Naive B cell (primary cell): ENCODE results near the gene CRADD. TPM values are rescaled to one million over a fixed set of nuclear protein-coding genes. Genes with fewer than 3 reads are reported as not detected.

Experiments
- ATAC-seq, 2 donors: fragments of 150-1000 bp; cut with Tn5 transposase; 2 replicates each; pipeline ENCODE4 v1.10.0; 2021; ENCODE audit warnings: low read depth in 2 of 2, mild to moderate bottlenecking in 2 of 2, moderate library complexity in 2 of 2
- DNase-seq: peaks from one replicate; pipeline ENCODE4 v3.0.0; 2022
- H3K27ac Mint-ChIP-seq, 6 donors: one replicate each; pipeline ENCODE4 v1.8.0; 2020 to 2022; ENCODE audit warnings: mild to moderate bottlenecking in 6 of 6, mixed read lengths in 6 of 6, moderate library complexity in 5 of 6, inconsistent platforms in 2 of 6
- H3K27me3 Mint-ChIP-seq, 3 donors: one replicate each; pipeline ENCODE4 v1.8.0; 2021 to 2022; ENCODE audit warnings: mixed read lengths in 3 of 3, mild to moderate bottlenecking in 1 of 3
- H3K36me3 Mint-ChIP-seq, 2 donors: one replicate each; pipeline ENCODE4 v1.8.0; 2020 to 2022; ENCODE audit warnings: mixed read lengths in 2 of 2, inconsistent platforms in 1 of 2, mild to moderate bottlenecking in 1 of 2
- H3K4me1 Mint-ChIP-seq, 3 donors: one replicate each; pipeline ENCODE4 v1.8.0; 2020 to 2022; ENCODE audit warnings: mixed read lengths in 3 of 3, inconsistent platforms in 1 of 3, mild to moderate bottlenecking in 1 of 3, moderate library complexity in 1 of 3
- H3K4me3 Mint-ChIP-seq, 8 donors: one replicate each; pipeline ENCODE4 v1.8.0; 2020 to 2022; ENCODE audit warnings: mild to moderate bottlenecking in 8 of 8, mixed read lengths in 8 of 8, moderate library complexity in 8 of 8, inconsistent platforms in 2 of 8
- H3K9me3 Mint-ChIP-seq, 7 donors: one replicate each; pipeline ENCODE4 v1.8.0; 2020 to 2022; ENCODE audit warnings: mixed read lengths in 7 of 7, mild to moderate bottlenecking in 5 of 7, inconsistent platforms in 2 of 7, moderate library complexity in 1 of 7
- polyA plus RNA-seq, 6 donors: library from polyadenylated mRNA; unstranded; fragments of 300-500 nt; fragmentation: Illumina TruSeq; gene quantifications; one replicate each; pipeline ENCODE4 v1.2.3, GENCODE V29; 2021; ENCODE audit warnings: low read depth in 6 of 6

CRADD gene
- polyA plus RNA-seq, 6 donors from 2014 or later, result 11.1 to 21.1 (median 11.1) TPM

- peaks cover 0 to 7% of the 10 kb centered on the region in 2 donors for H3K36me3 Mint-ChIP-seq
- H3K4me1 Mint-ChIP-seq, result no peaks in the 10 kb centered on the region
- peaks cover 0 to 4% (median 0%) of the 10 kb centered on the region in 7 donors for H3K9me3 Mint-ChIP-seq
- no peak overlapping the region for H3K27ac Mint-ChIP-seq
- peaks cover 0 to 7% (median 0%) of the 10 kb centered on the region in 3 donors for H3K27me3 Mint-ChIP-seq
- ATAC-seq, result no peak
- DNase-seq, result no peak
- no peak overlapping the region for H3K4me3 Mint-ChIP-seq
Measured at GRCh38 chr12:93657071-93657470, 20.1 kb upstream of the CRADD start.

GRCh38 chr12:93661021-93661420 lies 16.2 kb upstream of the CRADD start:
- Mint-ChIP-seq H3K4me1 (no peaks in the 10 kb centered on the region), H3K4me3 (no peak overlapping the region), H3K27me3 (peaks cover 0 to 5% (median 5%) of the 10 kb centered on the region in 3 donors), H3K9me3 (peaks cover 0 to 4% (median 0%) of the 10 kb centered on the region in 7 donors), H3K36me3 (no peaks in the 10 kb centered on the region), H3K27ac (no peak overlapping the region)
- ATAC-seq (no peak), DNase-seq (no peak)

- H3K4me3 Mint-ChIP-seq, result no peak overlapping the region
- DNase-seq (no peak), ATAC-seq (no peak)
- no peak overlapping the region for H3K27ac Mint-ChIP-seq
- H3K4me1 Mint-ChIP-seq, result no peaks in the 10 kb centered on the region
- H3K9me3 Mint-ChIP-seq, result peaks cover 0 to 4% (median 0%) of the 10 kb centered on the region in 7 donors
- peaks cover 0 to 5% (median 5%) of the 10 kb centered on the region in 3 donors for H3K27me3 Mint-ChIP-seq
- H3K36me3 Mint-ChIP-seq, result no peaks in the 10 kb centered on the region
Measured at GRCh38 chr12:93663006-93663728, 14.0 kb upstream of the CRADD start.

GRCh38 chr12:93663729-93664084 lies 13.5 kb upstream of the CRADD start:
- no peak overlapping the region for H3K27ac Mint-ChIP-seq
- DNase-seq, result no peak
- H3K27me3 Mint-ChIP-seq, result peaks cover 0 to 5% (median 5%) of the 10 kb centered on the region in 3 donors
- ATAC-seq, result no peak
- H3K4me3 Mint-ChIP-seq, result no peak overlapping the region
- peaks cover 0 to 6% (median 0%) of the 10 kb centered on the region in 7 donors for H3K9me3 Mint-ChIP-seq
- no peaks in the 10 kb centered on the region for H3K36me3 Mint-ChIP-seq
- H3K4me1 Mint-ChIP-seq, result no peaks in the 10 kb centered on the region

GRCh38 chr12:93664573-93665138 lies 12.5 kb upstream of the CRADD start:
- Mint-ChIP-seq H3K27ac (no peak overlapping the region), H3K27me3 (peaks cover 0 to 5% (median 5%) of the 10 kb centered on the region in 3 donors), H3K9me3 (peaks cover 0 to 7% (median 0%) of the 10 kb centered on the region in 7 donors), H3K4me3 (no peak overlapping the region), H3K4me1 (no peaks in the 10 kb centered on the region), H3K36me3 (no peaks in the 10 kb centered on the region)
- DNase-seq, result no peak
- no peak for ATAC-seq

- no peak overlapping the region for H3K27ac Mint-ChIP-seq
- DNase-seq (no peak), ATAC-seq (no peak)
- H3K36me3 Mint-ChIP-seq, result no peaks in the 10 kb centered on the region
- H3K4me1 Mint-ChIP-seq, result no peaks in the 10 kb centered on the region
- H3K4me3 Mint-ChIP-seq, result no peak overlapping the region
- peaks cover under 1 to 5% (median 5%) of the 10 kb centered on the region in 3 donors for H3K27me3 Mint-ChIP-seq
- H3K9me3 Mint-ChIP-seq, result peaks cover 0 to 7% (median 0%) of the 10 kb centered on the region in 7 donors
Measured at GRCh38 chr12:93667672-93668071, 9.5 kb upstream of the CRADD start.

GRCh38 chr12:93668919-93669418 lies 8.2 kb upstream of the CRADD start:
- no peaks in the 10 kb centered on the region for H3K4me1 Mint-ChIP-seq
- peaks cover 12 to 16% (median 15%) of the 10 kb centered on the region in 3 donors for H3K27me3 Mint-ChIP-seq
- DNase-seq (no peak), ATAC-seq (no peak)
- H3K9me3 Mint-ChIP-seq, result peaks cover 0 to 7% (median 0%) of the 10 kb centered on the region in 7 donors
- H3K4me3 Mint-ChIP-seq, result no peak overlapping the region
- H3K36me3 Mint-ChIP-seq, result no peaks in the 10 kb centered on the region
- H3K27ac Mint-ChIP-seq, result no peak overlapping the region

- DNase-seq (no peak), ATAC-seq (no peak)
- Mint-ChIP-seq H3K4me3 (no peak overlapping the region), H3K27ac (no peak overlapping the region), H3K27me3 (peaks cover 16 to 21% (median 19%) of the 10 kb centered on the region in 3 donors), H3K4me1 (no peaks in the 10 kb centered on the region), H3K9me3 (peaks cover 0 to 6% (median 0%) of the 10 kb centered on the region in 7 donors), H3K36me3 (no peaks in the 10 kb centered on the region)
Measured at GRCh38 chr12:93669452-93669851, 7.7 kb upstream of the CRADD start.

- no peak for DNase-seq
- no peaks in the 10 kb centered on the region for H3K4me1 Mint-ChIP-seq
- no peak for ATAC-seq
- no peak overlapping the region for H3K27ac Mint-ChIP-seq
- peaks cover 0 to 2% of the 10 kb centered on the region in 2 donors for H3K36me3 Mint-ChIP-seq
- peak overlapping the region in 1 of 8 donors; percentile 44 for H3K4me3 Mint-ChIP-seq
- H3K9me3 Mint-ChIP-seq, result peaks cover 0 to 6% (median 0%) of the 10 kb centered on the region in 7 donors
- H3K27me3 Mint-ChIP-seq, result peaks cover 14 to 24% (median 21%) of the 10 kb centered on the region in 3 donors
Measured at GRCh38 chr12:93670104-93670503, 7.1 kb upstream of the CRADD start.

GRCh38 chr12:93671044-93671443 lies 6.1 kb upstream of the CRADD start:
- Mint-ChIP-seq H3K4me3 (no peak overlapping the region), H3K27ac (no peak overlapping the region), H3K36me3 (peaks cover 0 to 7% of the 10 kb centered on the region in 2 donors), H3K4me1 (no peaks in the 10 kb centered on the region), H3K27me3 (peaks cover 14 to 27% (median 23%) of the 10 kb centered on the region in 3 donors), H3K9me3 (peaks cover 0 to 6% (median 0%) of the 10 kb centered on the region in 7 donors)
- DNase-seq, result no peak
- no peak for ATAC-seq

- Mint-ChIP-seq H3K4me1 (peaks cover 10 to 16% (median 15%) of the 10 kb centered on the region in 3 donors), H3K27ac (no peak overlapping the region), H3K27me3 (peaks cover 14 to 27% (median 23%) of the 10 kb centered on the region in 3 donors), H3K4me3 (no peak overlapping the region), H3K9me3 (peaks cover 0 to 6% (median 0%) of the 10 kb centered on the region in 7 donors), H3K36me3 (peaks cover 0 to 7% of the 10 kb centered on the region in 2 donors)
- DNase-seq (no peak), ATAC-seq (no peak)
Measured at GRCh38 chr12:93673084-93673483, 4.1 kb upstream of the CRADD start.

GRCh38 chr12:93674386-93674785 lies 2.8 kb upstream of the CRADD start:
- no peak for ATAC-seq
- H3K4me3 Mint-ChIP-seq, result no peak overlapping the region
- peaks cover 13 to 28% (median 22%) of the 10 kb centered on the region in 3 donors for H3K4me1 Mint-ChIP-seq
- H3K9me3 Mint-ChIP-seq, result peaks cover 0 to 5% (median 0%) of the 10 kb centered on the region in 7 donors
- DNase-seq, result no peak
- H3K36me3 Mint-ChIP-seq, result peaks cover 3 to 12% of the 10 kb centered on the region in 2 donors
- peaks cover 14 to 27% (median 23%) of the 10 kb centered on the region in 3 donors for H3K27me3 Mint-ChIP-seq
- peak overlapping the region in 1 of 6 donors; percentile 5 for H3K27ac Mint-ChIP-seq

GRCh38 chr12:93676408-93677194 lies 574 bp upstream of the CRADD start:
- ATAC-seq (no peak), DNase-seq (no peak)
- peaks cover 14 to 27% (median 23%) of the 10 kb centered on the region in 3 donors for H3K27me3 Mint-ChIP-seq
- peaks cover 16 to 32% (median 28%) of the 10 kb centered on the region in 3 donors for H3K4me1 Mint-ChIP-seq
- H3K36me3 Mint-ChIP-seq, result peaks cover 12 to 16% of the 10 kb centered on the region in 2 donors
- H3K9me3 Mint-ChIP-seq, result peaks cover 0 to 5% (median 0%) of the 10 kb centered on the region in 7 donors
- peak overlapping the region in 5 of 6 donors; percentile 99 to 100 (median 99) for H3K27ac Mint-ChIP-seq
- H3K4me3 Mint-ChIP-seq, result peak overlapping the region; percentile 93 to 99 (median 98)
